ENCODE results near the gene GPR42. TPM values are rescaled to one million over a fixed set of nuclear protein-coding genes. Genes with fewer than 3 reads are reported as not detected.
"Not testable (repeated sequence)": the region's sequence is repeated elsewhere in the genome, so short reads cannot be mapped to it uniquely, and the experiment has no call there.

GPR42 gene
- total RNA-seq, 2 donors from 2014 or later = not detected

GRCh38 chr19:35373492-35373891, 2.6 kb downstream of the GPR42 start:
- no peak for TF ChIP-seq CTCF (IDR thresholded peaks at IDR 0.05)
- H3K4me1 ChIP-seq = no peaks in the 10 kb centered on the region
- no peak overlapping the region for H3K27ac ChIP-seq
- H3K27me3 ChIP-seq = no peaks in the 10 kb centered on the region
- no peaks in the 10 kb centered on the region for H3K9me3 ChIP-seq
- H3K36me3 ChIP-seq = no peaks in the 10 kb centered on the region
- H3K4me3 ChIP-seq = no peak overlapping the region
- DNase-seq (ENCODE audit: low spot score) = no peak

- not testable (repeated sequence) for DNase-seq (ENCODE audit: low spot score); H3K9me3 ChIP-seq; H3K36me3 ChIP-seq; H3K4me3 ChIP-seq; H3K27me3 ChIP-seq; H3K4me1 ChIP-seq; H3K27ac ChIP-seq
Measured at GRCh38 chr19:35374031-35374430, 3.2 kb downstream of the GPR42 start.

- no peak for TF ChIP-seq CTCF (IDR thresholded peaks at IDR 0.05)
- DNase-seq (ENCODE audit: low spot score) = no peak
- H3K27me3 ChIP-seq = no peaks in the 10 kb centered on the region
- no peak overlapping the region for H3K27ac ChIP-seq
- H3K4me3 ChIP-seq = no peak overlapping the region
- no peaks in the 10 kb centered on the region for H3K4me1 ChIP-seq
- H3K9me3 ChIP-seq = no peaks in the 10 kb centered on the region
- H3K36me3 ChIP-seq = no peaks in the 10 kb centered on the region
Measured at GRCh38 chr19:35375505-35376307, 4.8 kb downstream of the GPR42 start.

GRCh38 chr19:35377656-35378055, 6.8 kb downstream of the GPR42 start:
- H3K36me3 ChIP-seq = no peaks in the 10 kb centered on the region
- no peak overlapping the region for H3K4me3 ChIP-seq
- no peaks in the 10 kb centered on the region for H3K4me1 ChIP-seq
- no peak overlapping the region for H3K27ac ChIP-seq
- H3K9me3 ChIP-seq = no peaks in the 10 kb centered on the region
- no peak for DNase-seq (ENCODE audit: low spot score)
- no peaks in the 10 kb centered on the region for H3K27me3 ChIP-seq
- no peak for TF ChIP-seq CTCF (IDR thresholded peaks at IDR 0.05)

GRCh38 chr19:35378356-35378755, 7.5 kb downstream of the GPR42 start:
- H3K27me3 ChIP-seq = no peaks in the 10 kb centered on the region
- no peak overlapping the region for H3K27ac ChIP-seq
- H3K36me3 ChIP-seq = no peaks in the 10 kb centered on the region
- no peaks in the 10 kb centered on the region for H3K4me1 ChIP-seq
- no peaks in the 10 kb centered on the region for H3K9me3 ChIP-seq
- TF ChIP-seq CTCF (IDR thresholded peaks at IDR 0.05) = no peak
- DNase-seq (ENCODE audit: low spot score) = no peak
- H3K4me3 ChIP-seq = no peak overlapping the region

- not testable (repeated sequence) for H3K4me3 ChIP-seq; H3K4me1 ChIP-seq; H3K36me3 ChIP-seq; H3K27me3 ChIP-seq; DNase-seq (ENCODE audit: low spot score); H3K9me3 ChIP-seq; H3K27ac ChIP-seq
Measured at GRCh38 chr19:35379545-35379944, 8.7 kb downstream of the GPR42 start.

GRCh38 chr19:35379992-35380391, 9.1 kb downstream of the GPR42 start:
- no peaks in the 10 kb centered on the region for H3K9me3 ChIP-seq
- no peak for DNase-seq (ENCODE audit: low spot score)
- H3K27me3 ChIP-seq = no peaks in the 10 kb centered on the region
- H3K27ac ChIP-seq = no peak overlapping the region
- no peak overlapping the region for H3K4me3 ChIP-seq
- no peaks in the 10 kb centered on the region for H3K4me1 ChIP-seq
- H3K36me3 ChIP-seq = no peaks in the 10 kb centered on the region
- no peak for TF ChIP-seq CTCF (IDR thresholded peaks at IDR 0.05)

Measured in right atrium auricular region (tissue), 2 donors.